HG03439 (cell line): Measurements from ENCODE around the gene HHAT.
"Not testable (repeated sequence)": the region's sequence is repeated elsewhere in the genome, so short reads cannot be mapped to it uniquely, and the experiment has no call there.

ENCODE experiments used
- ATAC-seq: cut with Tn5 transposase; IDR thresholded peaks from one replicate; pipeline ENCODE4 v1.9.1; 2021; ENCODE audit warnings: mild to moderate bottlenecking, moderate library complexity; ENCODE audit not compliant: unreplicated experiment

HHAT gene

DNA sequence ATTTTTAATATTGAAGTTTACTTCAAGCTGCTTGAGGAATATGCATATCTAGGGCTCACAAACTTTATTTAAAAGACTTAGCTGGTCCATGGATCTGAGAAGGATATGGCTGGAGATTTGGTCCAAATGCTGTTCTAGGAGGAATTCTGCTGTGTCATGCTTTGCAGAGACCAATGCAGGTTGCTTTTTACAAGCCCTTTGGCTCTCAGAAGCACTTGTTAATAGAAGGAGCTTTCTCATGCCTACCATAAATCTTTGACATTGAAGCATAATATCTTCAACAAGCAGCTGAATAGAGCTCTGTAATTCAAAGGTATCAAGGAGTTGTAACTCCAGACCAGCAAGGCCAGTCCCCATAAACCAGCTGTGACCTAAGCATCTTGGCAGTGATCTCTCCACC lies 299.1 kb downstream of the HHAT start:
- no peak for ATAC-seq

DNA sequence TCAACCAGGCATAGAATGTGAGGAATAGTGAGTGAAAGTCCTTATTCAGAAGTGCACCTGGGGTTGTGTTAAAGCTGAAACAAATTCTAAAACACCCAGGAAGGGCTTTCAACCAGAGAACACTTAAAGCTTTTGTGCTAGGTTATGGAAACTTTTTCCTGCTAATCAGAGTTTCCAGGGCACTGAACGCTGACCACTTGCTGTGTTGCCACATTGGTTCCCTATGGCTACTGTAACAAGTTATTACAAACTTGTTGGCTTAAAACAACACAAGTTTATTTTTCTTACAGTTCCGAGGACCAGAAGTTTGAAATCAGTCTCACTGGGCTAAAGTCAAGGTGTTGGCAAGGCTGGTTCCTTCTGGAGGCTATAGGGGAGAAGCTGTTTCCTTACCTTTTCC lies 300.6 kb downstream of the HHAT start:
- no peak for ATAC-seq

DNA sequence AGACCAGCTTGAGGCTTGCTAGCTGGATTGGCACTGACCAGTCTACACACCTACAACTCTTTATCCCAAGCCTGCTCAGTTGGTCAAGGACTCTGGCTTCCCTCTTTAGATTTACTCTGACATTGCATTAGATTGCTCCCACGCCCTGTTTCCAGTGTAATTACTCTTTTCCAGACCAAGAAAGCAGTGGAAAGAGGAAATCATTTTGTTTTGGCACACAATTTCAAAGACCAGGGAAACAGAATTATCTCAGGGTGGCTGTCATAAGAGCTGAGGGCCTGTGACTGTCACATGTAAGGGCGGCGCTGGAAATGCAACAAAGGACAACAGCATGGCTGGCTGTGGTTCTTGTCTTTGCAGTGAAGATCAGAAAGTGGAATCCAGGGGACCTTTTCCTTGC lies 302.7 kb downstream of the HHAT start:
- ATAC-seq = no peak

- ATAC-seq = no peak
These were observed 304.4 kb downstream of the HHAT start for GRCh38 chr1:210633140-210633539.

- ATAC-seq = no peak
These were observed 304.9 kb downstream of the HHAT start for GRCh38 chr1:210633636-210634035.

GRCh38 chr1:210635108-210635507 lies 306.4 kb downstream of the HHAT start:
- ATAC-seq = no peak

DNA sequence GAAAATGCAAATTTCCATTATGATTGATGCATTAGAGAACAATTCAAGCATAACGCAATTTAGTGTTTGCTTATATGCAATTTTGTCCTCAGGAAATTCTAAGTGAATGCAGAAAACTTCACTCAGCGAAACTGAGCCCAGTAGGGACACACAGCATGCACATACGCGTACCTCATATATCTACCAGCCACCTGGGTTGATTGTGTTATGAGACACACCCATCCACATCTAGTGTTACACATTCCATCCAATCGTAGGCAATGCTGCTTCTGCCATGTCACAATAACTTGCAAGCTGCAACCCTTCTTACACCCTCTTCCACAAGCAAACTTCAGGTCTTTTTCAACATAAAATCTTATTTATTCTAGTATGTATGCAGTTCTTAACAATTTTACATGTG lies 312.9 kb downstream of the HHAT start:
- no peak for ATAC-seq

GRCh38 chr1:210645582-210646257 lies 317.0 kb downstream of the HHAT start:
- no peak for ATAC-seq

GRCh38 chr1:210646258-210646616 lies 317.5 kb downstream of the HHAT start:
- ATAC-seq = no peak

GRCh38 chr1:210647406-210648333 lies 319.0 kb downstream of the HHAT start:
- ATAC-seq = no peak

GRCh38 chr1:210648588-210649269 lies 320.0 kb downstream of the HHAT start:
- no peak for ATAC-seq

GRCh38 chr1:210650403-210650802 lies 321.7 kb downstream of the HHAT start:
- no peak for ATAC-seq

GRCh38 chr1:210652329-210652954 lies 323.7 kb downstream of the HHAT start:
- no peak for ATAC-seq

GRCh38 chr1:210653771-210654170 lies 325.1 kb downstream of the HHAT start:
- no peak for ATAC-seq

- ATAC-seq = no peak
These were observed 325.7 kb downstream of the HHAT start for GRCh38 chr1:210654176-210654981.

DNA sequence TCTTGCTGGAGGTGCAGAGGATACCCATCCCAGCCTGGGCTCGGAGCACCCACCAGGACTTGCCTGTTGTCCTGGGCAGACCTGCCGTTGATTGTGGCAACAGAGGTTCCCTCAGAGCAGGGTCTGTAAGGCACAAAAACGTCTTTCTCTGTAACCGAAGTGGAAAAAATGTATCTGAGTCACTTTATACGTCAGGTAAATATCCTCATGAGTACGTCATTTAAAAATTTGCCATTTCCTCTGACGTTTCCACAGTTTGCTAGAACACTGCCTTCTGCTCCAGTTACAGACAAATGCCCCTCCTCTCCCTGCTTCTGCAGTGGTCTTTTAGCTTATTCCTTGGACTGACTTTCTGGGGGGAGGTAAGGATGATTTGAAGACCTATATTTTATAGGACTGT lies 326.8 kb downstream of the HHAT start:
- no peak for ATAC-seq

DNA sequence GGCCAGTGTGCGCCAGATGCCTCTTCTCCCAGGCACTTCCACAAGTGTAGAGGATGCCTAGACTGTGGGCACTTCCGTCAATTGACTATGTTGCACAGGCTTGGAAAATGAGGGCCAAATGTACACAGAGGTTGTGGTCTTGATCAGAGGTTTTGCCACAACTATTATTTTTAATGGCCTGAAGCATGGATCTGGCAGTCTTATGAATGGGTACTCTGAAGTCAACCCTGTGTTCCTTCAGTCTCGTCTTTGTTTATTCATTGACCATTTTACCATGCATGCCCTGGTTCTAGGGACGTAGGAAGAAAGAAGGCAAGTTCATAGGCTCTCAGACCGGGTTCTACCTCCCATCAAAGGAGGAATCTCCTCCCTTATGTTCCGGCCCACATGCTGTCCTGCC lies 329.1 kb downstream of the HHAT start:
- no peak for ATAC-seq

- not testable (repeated sequence) for ATAC-seq
These were observed 332.8 kb downstream of the HHAT start for GRCh38 chr1:210661520-210661919.

DNA sequence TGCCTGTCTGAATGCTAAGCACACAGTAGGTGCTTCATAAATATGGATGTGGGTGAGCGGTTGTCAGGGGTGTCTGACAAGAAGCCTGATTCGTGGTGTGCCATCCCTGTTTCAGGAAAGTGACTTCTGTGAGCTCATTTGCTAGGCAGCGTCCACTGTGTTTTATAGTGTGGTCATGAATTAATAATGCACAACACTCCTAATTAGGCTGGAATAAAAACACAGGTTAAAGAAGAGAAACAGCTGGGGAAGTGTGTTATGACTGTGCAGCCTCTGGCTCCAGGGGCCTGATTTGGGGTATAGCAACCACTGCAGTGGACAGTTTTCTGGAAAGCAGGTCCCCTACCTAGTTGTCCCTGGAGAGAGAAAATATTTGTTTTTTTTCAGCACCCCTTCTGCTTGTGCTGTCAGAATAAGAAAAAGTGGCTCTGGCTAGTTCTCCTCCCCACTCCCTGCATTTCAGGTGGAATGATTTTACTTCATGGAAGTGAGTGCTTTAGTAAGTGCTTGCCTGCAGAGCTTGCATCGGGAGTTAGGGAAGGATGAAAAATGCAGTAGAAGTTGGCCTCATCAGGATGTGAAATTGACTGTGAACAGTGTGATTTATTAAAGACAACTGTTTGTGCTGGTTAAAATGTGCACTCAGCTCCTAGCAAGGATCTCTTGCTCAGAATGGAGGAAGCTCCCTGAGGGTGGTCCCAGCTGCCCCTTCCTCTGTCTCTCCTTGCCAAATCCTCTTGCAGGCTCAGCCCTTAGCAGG lies 333.8 kb downstream of the HHAT start:
- no peak for ATAC-seq
